ENCODE results near the gene ISX.
"Not testable (repeated sequence)": the region's sequence is repeated elsewhere in the genome, so short reads cannot be mapped to it uniquely, and the experiment has no call there.

The ISX gene

DNA sequence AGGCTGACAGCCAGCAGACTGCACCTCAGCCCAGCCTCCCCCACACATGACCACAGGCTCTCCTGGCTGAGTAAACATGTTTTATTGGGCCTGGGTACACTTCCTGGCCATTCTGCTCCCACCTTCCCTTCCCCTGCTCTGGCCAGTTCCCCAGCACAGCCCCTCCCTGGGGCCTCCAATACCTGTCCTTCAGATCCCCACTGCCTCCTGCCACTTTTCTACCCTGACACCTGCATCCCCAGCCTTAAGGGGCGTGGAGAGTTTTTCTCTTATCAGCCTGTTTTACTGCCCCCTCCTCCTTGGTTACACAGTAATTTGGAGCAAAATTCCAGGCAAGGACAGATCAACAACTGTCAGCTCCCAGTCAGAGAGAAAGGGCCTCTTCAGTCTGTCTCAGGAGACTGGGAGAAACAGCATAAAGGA lies at the start of gene ISX:
Gene ISX (plus strand): TSS at position 363 of the 423 bp plus-strand sequence. CDS start 930 bp downstream, outside the sequence.
- no peak for DNase-seq

DNA sequence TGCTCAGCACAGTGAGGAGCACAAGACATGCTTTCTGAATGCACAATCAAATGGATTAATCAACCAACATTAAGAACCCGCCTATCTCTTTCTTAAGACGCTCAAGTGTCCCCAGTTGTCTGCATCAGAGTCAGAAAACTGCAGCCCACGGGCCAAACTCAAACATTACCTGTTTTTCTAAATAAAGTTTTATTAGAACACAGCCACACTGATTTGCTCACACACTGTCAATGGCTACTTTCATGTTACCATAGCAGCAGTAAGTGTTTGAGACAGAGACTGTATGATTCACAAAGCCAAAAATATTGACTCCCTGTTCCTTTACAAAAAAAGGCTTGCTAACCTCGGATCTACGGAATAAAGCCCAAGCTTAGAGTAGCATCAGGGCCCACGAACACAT lies 49.0 kb upstream of the ISX start:
- no peak for DNase-seq

DNA sequence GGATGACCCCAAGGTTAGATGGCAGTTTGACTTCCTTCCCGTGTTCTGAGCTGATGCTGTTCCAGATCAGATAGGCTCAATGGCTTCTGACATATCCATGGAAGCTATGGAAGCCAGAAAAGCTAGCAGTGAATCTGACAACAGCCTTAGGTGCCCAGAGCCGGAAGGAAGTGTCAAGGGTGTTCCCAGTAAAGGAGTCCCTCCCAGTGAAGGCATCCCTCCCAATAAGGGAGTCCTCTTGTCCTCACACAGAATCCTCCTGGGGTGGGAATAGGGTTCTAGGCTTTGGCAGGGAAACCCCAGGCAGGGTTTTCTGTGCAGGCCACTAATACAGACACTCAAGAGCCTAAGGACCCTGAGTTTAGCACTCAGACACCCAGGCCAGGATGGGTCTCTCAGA lies 47.0 kb upstream of the ISX start:
- DNase-seq: no peak

DNA sequence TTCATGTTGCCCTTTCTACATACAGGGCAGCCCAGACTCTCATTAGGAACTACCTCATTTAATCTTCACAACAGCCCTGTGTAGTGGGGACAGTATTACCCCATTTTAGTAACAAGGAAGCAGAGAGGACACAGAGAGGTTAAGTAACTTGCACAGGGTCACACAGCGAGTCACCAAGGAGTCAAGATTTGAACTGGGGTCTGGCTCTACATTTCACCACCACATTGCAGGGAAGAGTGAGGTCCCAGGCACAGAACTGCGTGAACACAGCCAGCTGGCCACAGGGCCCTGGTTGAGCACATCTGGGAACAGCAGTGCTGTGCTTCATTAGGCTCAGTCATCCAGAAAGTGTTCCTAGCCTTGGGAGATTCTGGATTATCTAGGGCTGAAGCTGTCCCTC lies 45.4 kb upstream of the ISX start:
- no peak for DNase-seq

DNA sequence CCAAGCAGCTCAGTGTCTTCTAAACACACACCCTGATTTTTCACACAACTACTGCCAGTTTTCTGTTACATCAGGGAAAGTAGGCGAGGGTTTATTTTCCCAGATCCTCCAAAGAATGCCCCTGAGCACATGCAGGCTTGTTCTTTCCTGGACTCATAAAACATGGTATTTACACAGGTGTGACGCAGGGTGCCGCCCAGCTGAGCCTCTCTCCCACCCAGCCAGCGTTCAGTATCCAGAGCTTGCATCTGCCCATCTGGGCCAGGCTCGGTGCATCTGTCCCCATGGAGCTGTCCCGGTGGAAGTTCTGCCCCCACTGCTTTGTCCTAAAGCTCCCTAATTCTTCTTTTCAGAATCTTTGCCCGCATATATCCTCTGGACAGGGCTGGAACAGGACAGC lies 44.8 kb upstream of the ISX start:
- no peak for DNase-seq

DNA sequence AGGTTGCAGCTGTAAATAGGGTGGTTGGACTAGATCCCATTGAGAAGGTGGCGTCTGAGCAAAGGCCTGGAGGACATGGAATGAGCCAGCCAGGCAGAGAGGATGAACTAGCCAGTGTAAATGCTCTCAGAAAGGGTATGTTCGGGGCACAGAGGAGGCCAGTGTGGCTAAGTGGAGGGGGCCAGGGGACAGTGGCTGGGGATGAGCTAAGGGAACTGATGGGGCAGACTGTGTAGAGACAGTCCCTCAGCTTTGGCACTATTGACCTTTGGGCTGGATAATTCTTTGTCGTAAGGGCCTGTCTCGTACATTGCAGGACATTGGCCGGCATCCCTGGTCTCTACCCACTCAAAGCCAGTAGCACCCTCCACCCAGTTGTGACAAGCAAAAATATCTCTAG lies 43.7 kb upstream of the ISX start:
- DNase-seq: no peak

DNA sequence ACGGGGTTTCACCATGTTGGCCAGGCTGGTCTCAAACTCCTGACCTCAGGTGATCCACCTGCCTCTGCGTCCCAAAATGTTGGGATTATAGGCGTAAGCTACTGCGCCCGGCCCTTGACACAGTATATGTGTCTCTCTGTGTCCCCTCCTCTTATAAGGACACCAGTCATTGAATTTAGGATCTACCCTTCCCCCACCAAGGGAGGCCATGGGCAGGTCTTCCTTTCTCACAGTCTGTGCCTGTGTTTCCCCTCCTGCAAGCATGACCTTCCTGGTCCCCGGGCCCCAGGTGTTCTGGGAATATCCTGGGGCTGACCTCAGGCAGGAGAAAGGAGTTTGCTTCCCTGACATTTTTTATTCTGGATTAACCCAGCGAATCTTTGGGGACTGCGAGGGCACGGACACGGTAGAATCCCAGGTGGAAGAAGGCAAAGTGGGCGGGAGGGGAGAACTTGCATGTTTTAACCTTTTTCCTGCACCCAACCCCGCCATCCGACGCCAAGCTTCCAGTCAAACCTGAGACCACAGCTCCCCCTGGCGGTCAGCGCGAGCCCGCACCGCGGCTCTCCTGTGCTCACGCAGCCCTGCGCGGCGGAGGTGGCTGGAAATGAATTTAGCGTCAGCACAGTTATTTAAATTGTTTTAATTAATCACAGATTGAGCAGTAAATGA lies 42.1 kb upstream of the ISX start:
- peak; percentile 74 for DNase-seq

DNA sequence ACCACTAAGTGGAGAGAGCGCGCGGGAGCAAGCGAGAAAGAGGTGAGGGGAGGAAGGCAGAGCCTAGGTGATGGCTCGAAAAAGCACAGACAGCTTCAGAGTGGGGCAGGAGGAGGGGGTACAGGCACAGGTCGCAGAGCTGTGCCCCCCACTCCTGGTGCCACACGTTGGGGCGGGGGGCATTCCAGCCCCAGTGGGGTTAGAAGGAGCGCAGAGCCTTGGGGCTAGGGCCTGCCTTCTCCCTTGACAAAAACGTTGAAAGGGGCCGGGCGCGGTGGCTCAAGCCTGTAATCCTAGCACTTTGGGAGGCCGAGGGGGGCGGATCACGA lies 41.6 kb upstream of the ISX start:
- DNase-seq: no peak

DNA sequence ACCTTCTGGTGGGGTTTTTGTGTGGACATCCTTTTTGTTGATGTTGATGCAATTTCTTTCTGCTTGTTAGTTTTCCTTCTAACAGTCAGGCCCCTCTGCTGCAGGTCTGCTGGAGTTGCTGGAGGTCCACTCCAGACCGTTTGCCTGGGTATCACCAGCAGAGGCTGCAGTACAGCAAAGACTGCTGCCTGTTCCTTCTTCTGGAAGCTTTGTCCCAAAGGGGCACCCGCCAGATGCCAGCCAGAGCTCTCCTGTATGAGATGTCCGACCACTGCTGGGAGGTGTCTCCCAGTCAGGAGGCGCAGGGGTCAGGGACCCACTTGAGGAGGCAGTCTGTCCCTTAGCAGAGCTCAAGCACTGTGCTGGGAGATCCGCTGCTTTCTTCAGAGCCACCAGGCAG lies 35.8 kb upstream of the ISX start:
- not testable (repeated sequence) for DNase-seq

DNA sequence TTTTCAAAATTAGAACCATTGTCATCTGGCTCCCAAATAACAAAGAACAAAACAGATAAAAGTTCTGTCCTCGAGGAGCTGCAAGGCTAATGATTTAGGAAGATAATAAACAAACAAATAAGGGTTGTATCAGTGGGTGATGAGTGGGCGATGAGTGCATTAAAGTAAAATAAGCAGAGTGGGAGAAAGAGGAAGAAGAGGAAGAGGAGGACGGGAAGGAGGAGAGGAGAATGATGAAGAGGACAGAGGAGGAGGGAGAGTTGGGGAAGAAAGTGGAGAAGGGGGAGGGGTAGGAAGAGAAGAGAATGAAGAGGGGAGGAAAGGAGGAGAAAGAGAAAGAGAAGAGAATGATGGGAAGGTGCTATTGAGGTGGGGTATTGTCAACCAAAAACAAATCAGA lies 33.4 kb upstream of the ISX start:
- no peak for DNase-seq

DNA sequence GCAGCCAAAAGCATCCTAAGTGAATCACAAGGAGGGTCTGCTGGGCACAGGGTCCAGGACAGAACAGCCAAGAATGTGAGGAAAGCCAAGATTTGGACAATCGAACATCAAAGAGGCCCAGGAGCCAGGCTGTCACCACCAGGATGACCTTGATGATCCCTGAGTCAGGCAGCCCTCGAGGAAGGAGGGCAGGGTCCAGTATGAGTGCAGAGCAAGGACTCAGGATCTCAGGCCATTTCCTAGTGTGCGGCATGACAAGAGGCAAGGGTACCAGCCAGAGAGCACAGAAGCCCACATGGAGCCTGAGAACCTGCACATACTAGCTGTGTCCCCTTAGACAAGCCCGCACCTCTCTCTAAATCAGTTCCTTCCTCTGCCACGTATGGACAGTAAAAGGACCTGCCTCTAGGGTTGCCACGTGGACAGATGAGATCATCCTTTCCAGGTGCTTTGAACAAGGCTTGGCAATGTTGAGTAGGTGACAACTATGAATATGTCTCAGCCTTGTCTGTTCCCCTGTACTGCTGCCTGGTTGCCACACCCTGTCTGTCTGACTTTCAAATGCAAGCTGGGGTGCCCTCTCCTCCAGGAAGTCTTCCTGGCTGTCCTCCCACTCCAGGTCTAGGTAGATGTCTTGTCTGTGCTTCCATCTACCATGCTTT lies 32.2 kb upstream of the ISX start:
- DNase-seq: no peak

DNA sequence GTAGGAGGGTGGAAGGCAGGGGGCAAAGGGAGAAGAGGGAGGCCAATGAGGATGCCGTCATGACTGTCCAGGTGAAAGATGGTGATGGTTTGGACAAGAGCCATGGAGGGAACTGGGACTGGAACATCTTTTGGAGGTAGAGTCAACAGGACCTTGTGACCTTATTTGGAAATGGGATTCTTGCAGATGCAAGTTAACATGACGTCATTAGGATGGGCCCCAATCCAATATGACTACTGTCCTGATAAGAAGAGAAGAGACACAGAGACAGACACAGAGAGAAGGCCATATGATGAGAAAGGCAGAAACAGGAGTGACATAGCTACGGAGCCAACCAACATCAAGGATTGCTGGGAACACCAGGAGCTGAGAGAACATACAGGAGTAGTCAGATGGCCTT lies 31.0 kb upstream of the ISX start:
- DNase-seq: no peak

DNA sequence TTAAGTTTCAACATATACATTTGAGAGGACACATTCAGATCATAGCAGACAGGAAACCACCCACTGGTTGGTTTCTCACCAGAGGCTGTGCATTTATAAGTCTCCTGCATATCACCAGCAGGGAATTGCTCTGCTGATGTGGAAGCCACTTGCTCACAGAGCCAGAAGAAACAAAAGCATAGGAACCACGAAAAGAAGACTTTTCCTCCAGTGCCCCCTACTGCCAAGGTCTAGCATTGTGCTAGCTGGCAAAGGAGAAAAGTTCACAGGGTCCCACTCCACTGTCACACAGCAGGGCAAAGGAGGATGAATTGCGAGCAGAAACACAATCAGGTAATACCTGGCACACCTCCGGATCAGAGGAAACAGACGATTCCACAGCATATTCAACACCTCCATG lies 28.9 kb upstream of the ISX start:
- DNase-seq: peak; percentile 6

DNA sequence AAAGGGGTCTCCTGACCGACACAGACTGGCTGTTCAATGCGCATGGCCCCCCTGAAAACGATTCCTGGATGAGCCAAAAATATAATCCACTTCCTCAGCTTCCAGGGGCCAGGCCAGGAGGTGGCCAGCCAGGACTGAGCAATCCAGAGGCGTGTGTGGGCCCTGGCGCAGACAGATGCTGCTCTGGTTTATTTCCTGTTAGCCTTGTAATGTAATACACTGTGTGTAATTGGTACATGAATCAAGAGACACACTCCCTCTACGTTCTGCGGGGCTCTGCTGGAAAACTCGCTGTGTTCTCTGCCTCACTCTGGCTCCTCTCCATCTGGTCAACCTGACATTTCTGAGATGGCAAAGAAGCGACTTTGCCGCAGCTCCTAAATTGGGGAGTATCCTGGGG lies 26.3 kb upstream of the ISX start:
- DNase-seq: no peak

DNA sequence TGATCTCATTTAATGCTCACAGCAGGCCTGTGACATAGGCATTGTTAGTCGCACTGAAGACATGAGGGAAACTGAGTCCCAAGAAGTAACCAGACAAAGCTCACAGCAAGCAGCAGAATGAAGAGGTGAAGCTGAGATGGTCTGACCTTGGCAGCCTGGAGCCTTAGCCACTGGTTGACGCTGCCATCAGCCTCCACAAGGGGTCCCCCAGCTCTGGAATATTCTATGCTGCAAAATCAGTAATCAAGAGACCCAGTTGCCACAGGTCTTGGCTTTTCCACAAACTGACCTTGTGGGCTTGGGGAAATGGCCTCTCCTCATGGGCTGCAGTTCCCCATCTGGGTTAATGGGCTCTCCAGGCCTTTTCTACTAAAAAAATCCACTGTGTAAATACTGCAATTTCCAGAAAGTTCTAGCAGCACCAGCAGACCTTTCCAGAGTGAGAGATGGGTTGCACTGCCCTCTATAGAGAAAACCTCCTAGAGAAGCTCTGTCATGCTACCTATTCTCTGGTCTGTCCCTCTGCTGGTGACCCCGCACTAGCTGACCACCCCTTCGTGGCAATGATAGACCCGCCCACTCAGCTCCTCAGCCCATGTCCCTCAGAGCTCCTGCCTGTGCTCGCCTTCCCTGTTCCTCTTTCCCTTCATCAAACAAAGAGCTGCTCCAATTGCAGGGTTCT lies 22.6 kb upstream of the ISX start:
- peak; percentile 27 for DNase-seq

DNA sequence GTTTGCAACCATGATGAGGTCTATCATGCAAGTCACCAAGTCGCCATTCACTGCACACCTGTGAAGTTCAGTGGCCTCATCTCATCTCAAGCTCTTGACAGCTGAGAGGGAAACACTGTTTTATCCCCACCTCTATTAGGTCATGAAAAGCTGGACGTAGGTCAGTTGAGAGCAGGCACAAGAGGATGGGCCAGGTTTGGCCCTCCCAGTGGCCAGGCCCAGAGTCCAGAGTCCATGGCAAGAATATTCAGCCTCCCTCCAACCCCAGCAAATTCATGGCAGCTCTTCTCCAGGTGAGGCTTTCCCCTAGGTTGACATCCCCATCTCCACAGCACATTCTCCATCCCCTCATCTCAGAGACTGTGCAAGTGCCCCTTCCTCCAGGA lies 22.0 kb upstream of the ISX start:
- no peak for DNase-seq

DNA sequence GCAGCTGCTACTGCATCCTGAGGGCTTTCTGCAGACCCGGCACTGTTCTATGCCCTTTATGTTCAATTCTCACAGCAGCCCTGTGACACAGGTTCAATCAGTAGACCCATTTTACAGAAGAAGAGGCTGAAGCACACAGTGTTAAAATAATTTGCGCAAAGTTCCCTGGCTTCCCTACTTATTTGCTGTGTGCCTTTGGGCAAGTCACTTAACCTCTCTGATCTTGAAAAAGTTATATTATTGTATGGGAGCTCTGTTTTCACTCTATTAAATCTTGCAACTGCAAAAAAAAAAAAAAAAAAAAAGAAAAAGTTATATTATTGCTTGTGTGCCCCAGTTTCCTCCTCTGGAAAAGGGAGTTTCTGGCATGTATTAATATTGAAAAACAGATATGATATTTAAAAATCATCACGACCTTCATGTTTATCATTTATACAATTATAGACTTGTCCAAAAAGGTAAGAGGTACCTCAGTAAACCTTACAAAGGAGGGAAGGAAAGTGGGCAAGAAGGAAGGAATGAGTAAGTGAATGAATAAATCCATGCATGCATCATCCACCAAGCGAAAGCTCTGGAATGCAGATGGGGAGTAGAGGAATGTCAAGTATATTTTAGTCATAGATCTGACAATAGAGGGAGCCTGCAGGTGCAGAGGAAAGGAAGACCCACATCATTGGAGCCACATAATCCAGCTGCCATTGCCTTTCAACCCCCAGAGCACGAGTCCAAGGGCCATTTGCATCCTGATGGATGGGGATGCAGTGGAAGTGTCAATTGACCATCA lies 21.2 kb upstream of the ISX start:
- no peak for DNase-seq

DNA sequence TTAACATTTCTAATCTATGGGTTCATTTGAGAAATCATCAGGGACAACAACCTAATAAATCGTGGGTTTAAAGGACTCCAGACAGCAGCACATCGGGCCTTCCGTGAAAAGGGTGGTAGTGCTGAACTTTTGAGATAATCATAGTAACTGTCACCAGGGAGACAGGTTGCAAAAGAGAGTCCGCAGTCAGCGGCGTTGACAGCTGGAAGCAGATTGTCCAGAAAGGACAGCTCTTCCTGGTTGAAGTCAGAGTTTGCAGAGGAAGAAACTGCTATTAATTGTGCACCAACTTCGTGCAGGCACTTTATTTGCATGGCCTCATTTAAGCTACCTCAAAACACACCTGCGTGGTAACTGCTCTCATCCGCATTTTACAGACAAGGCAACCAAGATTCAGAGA lies 20.5 kb upstream of the ISX start:
- DNase-seq: no peak

DNA sequence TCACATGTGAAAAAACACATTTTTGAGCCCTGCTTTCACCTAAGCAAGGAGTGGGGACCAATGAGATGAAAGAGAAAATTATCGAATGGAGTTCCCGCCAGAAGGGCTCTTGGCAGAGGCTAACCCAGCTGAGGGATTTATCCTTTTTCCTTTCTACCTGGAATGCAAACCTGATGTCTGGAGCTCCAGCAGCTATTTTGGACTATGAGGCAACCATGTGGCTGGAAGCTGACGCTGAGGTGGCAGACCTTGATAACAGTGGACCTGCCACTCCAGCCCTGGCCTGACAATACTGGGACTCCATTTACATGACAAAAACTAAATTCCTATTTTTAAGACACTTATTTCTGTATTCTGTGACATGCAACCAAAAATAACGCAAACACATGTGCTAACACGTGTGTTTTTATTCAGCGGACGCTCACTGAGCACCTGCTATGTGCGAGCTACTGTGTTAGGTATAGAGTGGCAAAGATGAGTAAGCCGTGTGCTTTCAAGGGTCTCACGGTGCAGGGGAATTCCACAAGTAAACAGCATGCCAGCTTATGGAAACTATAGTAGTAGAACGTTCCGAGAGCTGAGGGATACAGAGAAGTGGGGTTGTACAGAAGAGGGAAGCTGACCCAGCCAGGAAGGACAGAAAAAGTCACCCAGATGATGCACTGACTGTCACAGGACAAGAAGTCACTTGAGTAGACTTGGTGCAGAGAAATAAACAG lies 19.1 kb upstream of the ISX start:
- no peak for DNase-seq

DNA sequence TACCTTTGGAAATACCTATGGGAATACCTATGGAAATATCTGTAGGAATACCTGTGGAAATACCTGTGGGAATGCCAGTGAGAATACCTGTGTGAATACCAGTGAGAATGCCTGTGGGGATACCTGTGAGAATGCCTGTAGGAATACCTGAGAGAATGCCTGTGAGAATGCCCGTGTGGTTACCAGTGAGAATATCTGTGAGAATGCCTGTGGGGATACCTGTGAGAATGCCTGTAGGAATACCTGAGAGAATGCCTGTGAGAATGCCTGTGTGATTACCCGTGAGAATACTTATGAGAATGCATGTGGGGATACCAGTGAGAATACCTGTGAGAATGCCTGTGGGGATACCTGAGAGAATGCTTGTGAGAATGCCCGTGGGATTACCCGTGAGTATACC lies 15.9 kb upstream of the ISX start:
- DNase-seq: not testable (repeated sequence)

DNA sequence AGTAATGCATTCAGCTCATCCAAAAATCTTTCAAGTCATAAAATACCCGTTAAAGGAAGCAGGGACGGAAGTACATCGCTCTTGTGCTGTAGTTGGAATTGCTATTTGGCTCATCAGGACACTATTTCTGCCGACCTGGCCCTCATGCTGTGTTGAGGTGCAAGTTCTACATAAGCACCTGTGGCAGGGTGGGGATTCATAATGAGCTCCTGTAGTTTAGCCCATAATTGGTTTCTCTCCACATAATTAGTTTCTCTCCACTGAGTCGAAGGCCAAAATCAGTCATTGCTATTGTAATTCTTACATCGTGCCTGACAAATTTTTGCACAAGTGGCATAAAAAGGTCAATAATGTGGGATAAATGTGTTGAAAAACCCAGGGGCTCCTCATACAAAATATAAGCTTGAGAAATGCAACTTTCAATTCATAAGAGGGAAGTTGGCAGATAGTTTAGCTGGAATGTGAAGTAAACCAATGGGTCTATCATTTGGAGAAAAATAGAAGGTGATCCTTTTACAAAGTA lies 14.9 kb upstream of the ISX start:
- no peak for DNase-seq

DNA sequence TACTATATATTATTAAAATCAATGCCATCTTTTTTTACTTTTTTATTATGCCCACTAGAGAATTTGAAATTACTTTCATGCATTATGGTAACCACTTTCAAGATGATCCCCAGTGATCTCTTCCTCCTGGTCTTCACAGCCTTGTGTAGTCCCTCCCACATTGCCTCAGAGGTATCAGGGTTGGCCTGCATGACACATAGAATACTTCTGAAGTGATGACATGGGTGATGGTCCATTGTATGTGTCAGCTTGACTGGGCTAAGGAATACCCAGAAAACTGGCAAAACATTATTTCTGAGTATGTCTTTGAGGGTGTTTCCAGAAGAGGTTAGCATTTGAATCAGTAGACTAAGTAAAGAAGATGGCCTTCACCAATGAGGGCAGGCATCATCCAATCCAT lies 14.2 kb upstream of the ISX start:
- DNase-seq: no peak
